Measurements from ENCODE around the gene ACVR1.

- TF ChIP-seq CTCF (IDR thresholded peaks at IDR 0.05) (no peak), POLR2A (IDR thresholded peaks at IDR 0.05) (no peak), POLR2AphosphoS5 (IDR thresholded peaks at IDR 0.05) (no peak)
Observed at GRCh38 chr2:157726946-157727345, 149.2 kb downstream of the ACVR1 start.
